Stomach (tissue), 4 donors: ENCODE data around the gene CRYBG1.

Source experiments
- CTCF ChIP-seq, 7 experiments: fragments of 450-650 bp in 4 of 7; fragments of 200-600 bp in 3 of 7; sonication (generic) in 3 of 7; IDR thresholded peaks; one replicate each; pipeline ENCODE4 v1.5.1; 2016 to 2019; ENCODE audit warnings: antibody characterized with exemption in 7 of 7, control low read depth in 2 of 7, mild to moderate bottlenecking in 1 of 7
- EP300 ChIP-seq: sonication (generic); formaldehyde crosslinking; IDR thresholded peaks from one replicate; pipeline ENCODE4 v1.6.1; 2017; ENCODE audit warnings: antibody characterized with exemption
- POLR2A ChIP-seq, 4 donors: fragments of 450-650 bp; IDR thresholded peaks; one replicate each; pipeline ENCODE4 v1.6.1; 2016; ENCODE audit warnings: antibody characterized with exemption in 4 of 4, control low read depth in 2 of 4, mild to moderate bottlenecking in 1 of 4, moderate library complexity in 1 of 4
- POLR2AphosphoS5 ChIP-seq, 3 donors: sonication (generic); formaldehyde crosslinking; IDR thresholded peaks; one replicate each; pipeline ENCODE4 v1.6.1; 2016; ENCODE audit warnings: antibody characterized with exemption in 3 of 3

- TF ChIP-seq CTCF (IDR thresholded peaks at IDR 0.05): no peak
- no peak for TF ChIP-seq POLR2AphosphoS5 (IDR thresholded peaks at IDR 0.05)
- no peak for TF ChIP-seq POLR2A (IDR thresholded peaks at IDR 0.05)
- no peak for TF ChIP-seq EP300
Measured at GRCh38 chr6:106574741-106575458, 214.4 kb downstream of the CRYBG1 start.
